ENCODE measurements around the gene ADM2. TPM values are rescaled to one million over a fixed set of nuclear protein-coding genes. Genes with fewer than 3 reads are reported as not detected.
A peak's percentile ranks its signal among the peaks of the same experiment; 100 is the strongest.

ADM2 gene
- total and polyA plus RNA-seq, 2 of the 13 experiments (the other 11 are each of a cell fraction or from before 2014, with no cell fraction given), result 1.2 to 3.0 TPM

DNA sequence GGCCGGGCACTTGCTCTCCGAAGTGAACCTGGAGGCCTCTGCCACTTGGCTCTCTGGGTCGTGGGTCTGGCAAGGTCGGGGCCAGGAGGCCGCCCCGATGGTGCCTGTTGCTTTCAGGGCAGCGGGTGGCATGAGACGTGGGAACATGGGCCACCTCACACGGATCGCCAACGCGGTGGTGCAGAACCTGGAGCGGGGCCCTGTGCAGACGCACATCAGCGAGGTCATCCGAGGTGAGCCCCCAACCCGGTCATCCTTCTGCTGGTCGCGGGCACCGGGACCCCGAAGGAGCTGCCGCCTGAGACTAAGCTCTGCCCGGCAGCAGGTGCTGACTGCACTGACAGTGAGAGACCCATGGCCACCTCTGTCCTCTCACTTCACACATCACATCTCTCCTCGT, 46.5 kb upstream of the ADM2 start:
- H3K9me3 ChIP-seq (ENCODE audit: low read length), result no peaks in the 10 kb centered on the region
- no peaks in the 10 kb centered on the region for H3K27me3 ChIP-seq (ENCODE audit: control insufficient read depth in 1 of 2, insufficient read depth in 2 of 2, low read length in 2 of 2)
- no peaks in the 10 kb centered on the region for H4K20me1 ChIP-seq (ENCODE audit: insufficient read depth, low read length)
- no peak for ATAC-seq
- DNase-seq (ENCODE audit: low spot score), result no peak
- H3K36me3 ChIP-seq (replicated peaks in 1 of 2; ENCODE audit: control insufficient read depth in 1 of 2, insufficient read depth in 2 of 2, low read length in 2 of 2), result peaks cover 48 to 72% of the 10 kb centered on the region in 2 experiments
- 100% methylated on average over 1 of the region's 24 CpGs for WGBS (ENCODE audit: low lambda C conversion rate)
- in situ Hi-C loops (cut with HindIII; ENCODE audit: extremely low pct_ligation_motif_present, low pct_unique_long_range_greater_than_20kb) (no loop called here), intact Hi-C loops (cut with micrococcal nuclease; ENCODE audit: unreplicated experiment) (no loop called here)
- no peaks in the 10 kb centered on the region for H3K79me2 ChIP-seq (ENCODE audit: insufficient read depth, low read length)
- no peak overlapping the region for H3K4me3 ChIP-seq (replicated peaks in 1 of 3; ENCODE audit: insufficient read depth in 1 of 3, low read depth in 2 of 3, low read length in 3 of 3)
- no peak overlapping the region for H2AFZ ChIP-seq (ENCODE audit: low read length)
- H3K9ac ChIP-seq (ENCODE audit: insufficient read depth, low read depth, low read length), result no peak overlapping the region
- ChIA-PET CTCF (ENCODE audit: low intra/inter-chr PET ratio, low total read pairs) (no interaction called here), POLR2A (no interaction called here)
- BruUV-seq (replicated peaks), result no TSS peak
- no peak overlapping the region for H3K27ac ChIP-seq (ENCODE audit: extremely low read length, insufficient read depth, low read length)
- TF ChIP-seq IKZF1 (IDR thresholded peaks at IDR 0.05) (no peak), RBFOX2 (IDR thresholded peaks at IDR 0.05; ENCODE audit: low read depth, low read length) (peak; percentile 49; the same call in 1 of the 2 replicates), ZBTB8A (CRISPR knock-in tag; IDR thresholded peaks at IDR 0.05; ENCODE audit: borderline replicate concordance, low read depth) (no peak), HNRNPL (IDR thresholded peaks at IDR 0.05; ENCODE audit: low read depth, low read length) (0 out of 2 replicates have a peak, but pooled peaks have one; percentile 11)
- H3K4me1 ChIP-seq (ENCODE audit: insufficient read depth, low read length), result no peaks in the 10 kb centered on the region
- no peak for FAIRE-seq
- no peak overlapping the region for H3K4me2 ChIP-seq (ENCODE audit: low read depth, low read length)

DNA sequence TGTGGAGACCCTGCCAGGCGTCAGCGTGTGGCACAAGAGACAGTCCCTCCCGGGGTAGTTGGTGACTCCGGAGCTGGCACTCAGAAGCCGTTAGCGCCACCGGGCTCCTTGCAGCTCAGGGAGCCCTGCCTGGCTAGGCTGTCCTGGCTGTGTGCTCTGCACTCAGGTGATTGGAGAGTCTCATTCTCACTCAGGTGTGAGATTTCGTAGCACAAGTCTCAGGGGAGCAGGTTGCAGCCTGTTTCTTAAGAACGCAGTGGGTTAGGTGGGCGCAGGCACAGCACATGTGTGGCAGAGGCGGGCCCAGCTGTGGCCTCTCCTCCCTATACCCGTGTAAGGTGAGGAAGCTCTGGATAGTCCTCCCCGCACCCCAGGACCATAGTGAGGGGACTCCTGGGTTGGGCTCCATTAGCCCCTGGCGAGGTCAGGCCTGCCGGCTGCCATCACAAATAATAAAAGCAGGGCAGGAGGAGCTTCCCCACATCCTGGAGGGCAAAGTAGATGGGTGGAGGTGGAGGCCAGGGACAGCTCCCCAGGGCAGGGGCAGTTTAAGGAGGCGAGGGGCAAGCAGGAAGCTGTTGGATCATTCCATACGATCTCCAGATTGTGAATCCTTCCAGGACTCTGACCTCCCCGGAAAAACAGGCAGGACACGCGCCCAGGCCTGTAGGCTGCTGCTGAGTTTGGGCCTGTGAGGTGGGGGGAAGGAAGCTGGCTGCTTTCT, 45.9 kb upstream of the ADM2 start:
- no peak overlapping the region for H3K9ac ChIP-seq (ENCODE audit: insufficient read depth, low read depth, low read length)
- intact Hi-C loops (cut with micrococcal nuclease; ENCODE audit: unreplicated experiment), result no loop called here
- ATAC-seq, result no peak
- no peaks in the 10 kb centered on the region for H3K4me1 ChIP-seq (ENCODE audit: insufficient read depth, low read length)
- no peak overlapping the region for H3K27ac ChIP-seq (ENCODE audit: extremely low read length, insufficient read depth, low read length)
- WGBS (ENCODE audit: low lambda C conversion rate), result 100% methylated on average over 6 of the region's 20 CpGs
- POLR2A ChIA-PET, result no interaction called here
- no peaks in the 10 kb centered on the region for H3K27me3 ChIP-seq (ENCODE audit: control insufficient read depth in 1 of 2, insufficient read depth in 2 of 2, low read length in 2 of 2)
- no peaks in the 10 kb centered on the region for H4K20me1 ChIP-seq (ENCODE audit: insufficient read depth, low read length)
- no peaks in the 10 kb centered on the region for H3K79me2 ChIP-seq (ENCODE audit: insufficient read depth, low read length)
- in situ Hi-C loops (cut with HindIII; ENCODE audit: extremely low pct_ligation_motif_present, low pct_unique_long_range_greater_than_20kb), result no loop called here
- H3K4me3 ChIP-seq (replicated peaks in 1 of 3; ENCODE audit: insufficient read depth in 1 of 3, low read depth in 2 of 3, low read length in 3 of 3), result no peak overlapping the region
- FAIRE-seq, result no peak
- no TSS peak for BruUV-seq (replicated peaks)
- no peak for DNase-seq (ENCODE audit: low spot score)
- CTCF ChIA-PET (ENCODE audit: low intra/inter-chr PET ratio, low total read pairs), result no interaction called here
- H3K36me3 ChIP-seq (replicated peaks in 1 of 2; ENCODE audit: control insufficient read depth in 1 of 2, insufficient read depth in 2 of 2, low read length in 2 of 2), result peaks cover 52 to 71% of the 10 kb centered on the region in 2 experiments
- H3K4me2 ChIP-seq (ENCODE audit: low read depth, low read length), result no peak overlapping the region
- H2AFZ ChIP-seq (ENCODE audit: low read length), result no peak overlapping the region
- no peaks in the 10 kb centered on the region for H3K9me3 ChIP-seq (ENCODE audit: low read length)
- TF ChIP-seq RBFOX2 (IDR thresholded peaks at IDR 0.05; ENCODE audit: low read depth, low read length) (no peak), ZSCAN22 (CRISPR knock-in tag; IDR thresholded peaks at IDR 0.05) (no peak), ZNF660 (CRISPR knock-in tag; IDR thresholded peaks at IDR 0.05; ENCODE audit: borderline replicate concordance, low read depth) (no peak), SMAD9 (CRISPR knock-in tag; IDR thresholded peaks at IDR 0.05) (no peak), EED (CRISPR knock-in tag; IDR thresholded peaks at IDR 0.05) (no peak), ZMYM4 (CRISPR knock-in tag; IDR thresholded peaks at IDR 0.05) (no peak), ZKSCAN5 (CRISPR knock-in tag; IDR thresholded peaks at IDR 0.05) (no peak), ZKSCAN8 (CRISPR knock-in tag; IDR thresholded peaks at IDR 0.05; ENCODE audit: borderline replicate concordance) (no peak), CEBPB (IDR thresholded peaks at IDR 0.05; ENCODE audit: borderline replicate concordance, low read depth, low read length) (no peak)
- TF ChIP-seq, protein P1, sequence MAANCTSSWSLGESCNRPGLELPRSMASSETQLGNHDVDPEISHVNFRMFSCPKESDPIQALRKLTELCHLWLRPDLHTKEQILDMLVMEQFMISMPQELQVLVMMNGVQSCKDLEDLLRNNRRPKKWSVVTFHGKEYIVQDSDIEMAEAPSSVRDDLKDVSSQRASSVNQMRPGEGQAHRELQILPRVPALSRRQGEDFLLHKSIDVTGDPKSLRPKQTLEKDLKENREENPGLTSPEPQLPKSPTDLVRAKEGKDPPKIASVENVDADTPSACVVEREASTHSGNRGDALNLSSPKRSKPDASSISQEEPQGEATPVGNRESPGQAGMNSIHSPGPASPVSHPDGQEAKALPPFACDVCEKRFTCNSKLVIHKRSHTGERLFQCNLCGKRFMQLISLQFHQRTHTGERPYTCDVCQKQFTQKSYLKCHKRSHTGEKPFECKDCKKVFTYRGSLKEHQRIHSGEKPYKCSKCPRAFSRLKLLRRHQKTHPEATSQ (CRISPR knock-in tag; IDR thresholded peaks at IDR 0.05; ENCODE audit: borderline replicate concordance), result no peak
- TF ChIP-seq, protein P2, sequence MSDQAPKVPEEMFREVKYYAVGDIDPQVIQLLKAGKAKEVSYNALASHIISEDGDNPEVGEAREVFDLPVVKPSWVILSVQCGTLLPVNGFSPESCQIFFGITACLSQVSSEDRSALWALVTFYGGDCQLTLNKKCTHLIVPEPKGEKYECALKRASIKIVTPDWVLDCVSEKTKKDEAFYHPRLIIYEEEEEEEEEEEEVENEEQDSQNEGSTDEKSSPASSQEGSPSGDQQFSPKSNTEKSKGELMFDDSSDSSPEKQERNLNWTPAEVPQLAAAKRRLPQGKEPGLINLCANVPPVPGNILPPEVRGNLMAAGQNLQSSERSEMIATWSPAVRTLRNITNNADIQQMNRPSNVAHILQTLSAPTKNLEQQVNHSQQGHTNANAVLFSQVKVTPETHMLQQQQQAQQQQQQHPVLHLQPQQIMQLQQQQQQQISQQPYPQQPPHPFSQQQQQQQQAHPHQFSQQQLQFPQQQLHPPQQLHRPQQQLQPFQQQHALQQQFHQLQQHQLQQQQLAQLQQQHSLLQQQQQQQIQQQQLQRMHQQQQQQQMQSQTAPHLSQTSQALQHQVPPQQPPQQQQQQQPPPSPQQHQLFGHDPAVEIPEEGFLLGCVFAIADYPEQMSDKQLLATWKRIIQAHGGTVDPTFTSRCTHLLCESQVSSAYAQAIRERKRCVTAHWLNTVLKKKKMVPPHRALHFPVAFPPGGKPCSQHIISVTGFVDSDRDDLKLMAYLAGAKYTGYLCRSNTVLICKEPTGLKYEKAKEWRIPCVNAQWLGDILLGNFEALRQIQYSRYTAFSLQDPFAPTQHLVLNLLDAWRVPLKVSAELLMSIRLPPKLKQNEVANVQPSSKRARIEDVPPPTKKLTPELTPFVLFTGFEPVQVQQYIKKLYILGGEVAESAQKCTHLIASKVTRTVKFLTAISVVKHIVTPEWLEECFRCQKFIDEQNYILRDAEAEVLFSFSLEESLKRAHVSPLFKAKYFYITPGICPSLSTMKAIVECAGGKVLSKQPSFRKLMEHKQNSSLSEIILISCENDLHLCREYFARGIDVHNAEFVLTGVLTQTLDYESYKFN (CRISPR knock-in tag; conservative IDR thresholded peaks at IDR 0.05), result no peak

All from HepG2 (cell line).